SK-N-SH (cell line): ENCODE measurements around the gene IFNLR1.

ENCODE experiments used
- CTCF ChIP-seq: fragments of 200-600 bp; sonication (generic); IDR thresholded peaks from 2 replicates; pipeline ENCODE4 v1.6.1; 2017; ENCODE audit warnings: antibody characterized with exemption, mild to moderate bottlenecking, moderate library complexity
- EP300 ChIP-seq, 2 experiments: IDR thresholded peaks; 2 replicates each; pipeline versions ENCODE4 v1.4.0 to v1.6.1; 2012; ENCODE audit warnings: borderline replicate concordance in 1 of 2, low read depth in 1 of 2, low read length in 1 of 2
- FOSL2 ChIP-seq: IDR thresholded peaks from 2 replicates; pipeline ENCODE4 v1.4.0; 2012; ENCODE audit warnings: low read depth, mild to moderate bottlenecking, moderate library complexity, borderline replicate concordance
- MAX ChIP-seq: IDR thresholded peaks from 2 replicates; pipeline ENCODE4 v1.4.0; 2012; ENCODE audit warnings: low read depth
- MXI1 ChIP-seq: IDR thresholded peaks from 2 replicates; pipeline ENCODE4 v1.6.1; 2012; ENCODE audit warnings: mild to moderate bottlenecking, low read depth, low read length, improper control_type of control experiment
- POLR2AphosphoS5 ChIP-seq: IDR thresholded peaks from 2 replicates; pipeline ENCODE4 v1.6.1; 2012; ENCODE audit warnings: low read depth, low read length
- RAD21 ChIP-seq: IDR thresholded peaks from 2 replicates; pipeline ENCODE4 v1.6.1; 2012; ENCODE audit warnings: mild to moderate bottlenecking, low read length
- REST ChIP-seq: IDR thresholded peaks from 2 replicates; pipeline ENCODE4 v1.6.1; 2012; ENCODE audit warnings: mild to moderate bottlenecking, low read depth, low read length, moderate library complexity
- SIN3A ChIP-seq: IDR thresholded peaks from 2 replicates; pipeline ENCODE4 v1.6.1; 2012; ENCODE audit warnings: low read depth, mild to moderate bottlenecking, low read length, moderate library complexity, borderline replicate concordance
- TAF1 ChIP-seq: IDR thresholded peaks from 2 replicates; pipeline ENCODE4 v1.6.1; 2012; ENCODE audit warnings: low read depth, mild to moderate bottlenecking, low read length, moderate library complexity, borderline replicate concordance
- TCF12 ChIP-seq: IDR thresholded peaks from 2 replicates; pipeline ENCODE4 v1.4.0; 2012
- USF2 ChIP-seq: fragments of 150-350 bp; IDR thresholded peaks from 2 replicates; pipeline ENCODE4 v1.6.1; 2017; ENCODE audit warnings: antibody characterized with exemption, low read length, low read depth, borderline replicate concordance
- YY1 ChIP-seq: IDR thresholded peaks from 2 replicates; pipeline ENCODE4 v1.4.0; 2012; ENCODE audit warnings: low read depth, mild to moderate bottlenecking

- TF ChIP-seq EP300 (IDR thresholded peaks at IDR 0.05; ENCODE audit: borderline replicate concordance in 1 of 2, low read depth in 1 of 2, low read length in 1 of 2) (no peak), RAD21 (no peak), CTCF (no peak), MAX (no peak), REST (no peak), SIN3A (no peak), TCF12 (no peak), POLR2AphosphoS5 (no peak), USF2 (no peak), YY1 (no peak), FOSL2 (no peak), MXI1 (no peak), TAF1 (no peak)
Observed at GRCh38 chr1:24151175-24151533, 35.9 kb downstream of the IFNLR1 start.
